Right lobe of liver (tissue), 6 donors: ENCODE measurements around the gene CDH2. TPM values are rescaled to one million over a fixed set of nuclear protein-coding genes. Genes with fewer than 3 reads are reported as not detected.

ENCODE experiments used
- ATAC-seq, 4 donors: fragments of 200-7000 bp; cut with Tn5 transposase; one replicate each; pipeline ENCODE4 v1.9.1; 2020; ENCODE audit warnings: mild to moderate bottlenecking in 4 of 4, moderate library complexity in 4 of 4
- DNase-seq, 3 donors: peaks; one replicate each; pipeline ENCODE4 v3.0.0-alpha.2; 2020
- H3K27ac ChIP-seq, 3 donors: fragments of 200-600 bp; one replicate each; pipeline ENCODE4 v1.8.0; 2022
- H3K27me3 ChIP-seq, 2 donors: fragments of 200-600 bp; one replicate each; pipeline ENCODE4 v1.8.0; 2022
- H3K36me3 ChIP-seq, 4 donors: fragments of 200-600 bp; sonication (generic) in 1 of 4; one replicate each; pipeline versions ENCODE4 v1.5.1 to v1.8.0; 2017 to 2022; ENCODE audit warnings: control low read depth in 1 of 4
- H3K4me1 ChIP-seq, 4 donors: fragments of 200-600 bp; sonication (generic) in 1 of 4; one replicate each; pipeline versions ENCODE4 v1.5.1 to v1.8.0; 2017 to 2022; ENCODE audit warnings: control low read depth in 1 of 4
- H3K4me3 ChIP-seq, 3 donors: fragments of 200-600 bp; one replicate each; pipeline ENCODE4 v1.8.0; 2022
- H3K9me3 ChIP-seq, 4 donors: fragments of 200-600 bp; sonication (generic) in 1 of 4; one replicate each; pipeline versions ENCODE4 v1.5.1 to v1.8.0; 2017 to 2022; ENCODE audit warnings: control low read depth in 1 of 4
- CTCF ChIP-seq, 4 donors: fragments of 200-600 bp in 3 of 4; fragments of 450-650 bp in 1 of 4; IDR thresholded peaks; one replicate each; pipeline versions ENCODE4 v1.5.1 to v1.8.0; 2016 to 2022; ENCODE audit warnings: antibody characterized with exemption in 4 of 4, mild to moderate bottlenecking in 2 of 4
- POLR2A ChIP-seq: fragments of 450-650 bp; IDR thresholded peaks from one replicate; pipeline ENCODE4 v1.6.1; 2017; ENCODE audit warnings: antibody characterized with exemption, mild to moderate bottlenecking
- WGBS: methylation state at CpG from one replicate; pipeline ENCODE4 v1.1.6; 2018; ENCODE audit warnings: low coverage, low lambda C conversion rate; ENCODE audit not compliant: insufficient coverage; ENCODE audit errors: missing lambda C conversion rate; 5-methylcytosine and 5-hydroxymethylcytosine counted together
- intact Hi-C, 2 donors: fragments of 100-400 bp; cut with DNase I; formaldehyde crosslinking; loops; one replicate each; pipeline versions ENCODE4 v1.11.2 to v1.14.1; 2022
- total RNA-seq, 6 experiments: library from RNA; depleted of rRNA in 2 of 6; stranded (reverse); fragments of >200 nt in 2 of 6; fragmentation: NEBNext Ultra II Directional in 3 of 6; extraction: Animal tissue kit (Norgen Biotek cat#: 25700) in 3 of 6; gene quantifications; one replicate each; pipeline versions ENCODE4 v1.1.0 to v1.2.4, GENCODE V29; 2016 to 2023
- donor health status: DM: no; HTN: yes; CAD: no.
- donor health status: DM: no; HTN: no; CAD: no.
- donor health status: DM: no; HTN: no; CAD: no.
- donor health status: DM: no; HTN: yes; CAD: no.
- donor health status: DM: no; HTN: yes; CAD: no.

The CDH2 gene
- total RNA-seq, 6 experiments from 2014 or later: 32.3 to 46.8 (median 35.8) TPM

DNA sequence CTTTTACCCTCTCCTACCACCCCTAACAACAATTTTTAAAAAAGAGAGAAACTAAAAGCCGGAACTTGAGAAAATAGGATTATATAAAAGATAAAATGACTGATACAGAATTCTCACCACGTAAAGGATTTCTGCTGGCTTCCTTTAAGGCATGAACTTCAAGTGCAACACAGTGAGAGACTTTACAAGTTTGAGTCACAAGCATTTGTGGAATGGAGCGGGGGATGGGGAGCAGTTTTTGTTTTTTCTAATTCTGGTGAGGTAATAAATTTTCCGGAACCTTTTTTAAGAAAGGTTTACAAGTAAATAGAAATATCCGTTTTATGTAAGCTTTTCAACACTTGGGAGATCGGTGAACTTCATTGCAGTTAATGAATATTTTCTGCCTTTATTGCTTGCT is 1.8 kb upstream of the CDH2 start:
- DNase-seq (no peak), ATAC-seq (no peak)
- peaks cover 0 to 8% (median under 1%) of the 10 kb centered on the region in 4 donors for H3K4me1 ChIP-seq
- H3K4me3 ChIP-seq: peak overlapping the region; percentile 74 to 85 (median 81)
- H3K27ac ChIP-seq: peak overlapping the region in 1 of 3 donors; percentile 82
- no peaks in the 10 kb centered on the region for H3K27me3 ChIP-seq
- no peak for TF ChIP-seq CTCF (IDR thresholded peaks at IDR 0.05)
- TF ChIP-seq POLR2A: no peak
- no peaks in the 10 kb centered on the region for H3K9me3 ChIP-seq
- WGBS: 44% methylated on average over 6 of the region's 6 CpGs
- H3K36me3 ChIP-seq: no peaks in the 10 kb centered on the region
- intact Hi-C loops: loop anchor here in 1 of 2 donors (10.0 kb wide), 1 partner anchor 164 kb away; no protein-coding TSS in a partner anchor

DNA sequence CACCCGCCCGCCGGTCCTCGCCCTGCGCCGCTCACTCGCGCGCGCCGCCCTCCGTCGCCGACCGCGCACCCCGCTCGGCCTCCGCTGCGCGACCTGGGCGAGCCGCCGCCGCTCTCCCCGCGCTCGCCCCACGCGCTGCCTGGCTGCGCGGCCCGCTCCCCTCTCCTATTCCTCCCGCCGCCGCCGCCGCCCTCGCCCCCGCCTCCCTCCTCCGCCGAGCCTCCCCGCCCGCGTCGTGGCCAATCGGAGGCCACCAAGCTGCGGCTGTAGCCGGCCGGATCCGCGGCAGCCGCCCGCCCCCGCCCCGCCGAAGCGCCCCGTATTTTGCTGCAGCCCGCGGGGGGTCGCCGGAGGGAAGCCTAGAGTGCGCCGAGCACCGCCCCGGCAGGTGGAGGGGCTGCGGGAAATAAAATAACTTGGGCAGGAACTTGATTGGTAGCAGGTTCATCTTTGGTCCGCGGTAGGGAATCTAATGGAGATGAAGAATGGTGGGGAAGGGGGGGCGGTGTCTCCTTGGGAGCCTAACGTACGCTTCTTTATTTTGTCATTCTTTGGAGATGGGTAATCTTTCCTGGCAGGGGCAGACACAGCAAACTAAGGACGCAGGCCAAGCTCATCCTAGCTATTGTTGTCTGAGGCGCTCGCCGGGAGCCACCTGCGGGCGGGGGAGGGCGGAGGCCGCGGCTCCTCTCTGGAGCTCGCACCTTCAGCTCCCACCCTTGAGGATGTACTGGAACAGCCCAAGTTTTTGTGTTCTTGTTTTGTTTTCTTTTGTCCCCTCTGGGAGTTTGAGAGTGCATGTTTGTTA is 1.1 kb upstream of the CDH2 start:
- WGBS: 0% methylated on average over 10 of the region's 83 CpGs
- ATAC-seq (peak; percentile 43 to 65 (median 54)), DNase-seq (peak; percentile 79 to 82 (median 79))
- peaks cover 0 to 13% (median 4%) of the 10 kb centered on the region in 4 donors for H3K4me1 ChIP-seq
- peak overlapping the region; percentile 27 to 83 (median 82) for H3K27ac ChIP-seq
- H3K27me3 ChIP-seq: no peaks in the 10 kb centered on the region
- intact Hi-C loops: loop anchor here in 1 of 2 donors (10.0 kb wide), 1 partner anchor 163 kb away; no protein-coding TSS in a partner anchor
- H3K36me3 ChIP-seq: no peaks in the 10 kb centered on the region
- no peaks in the 10 kb centered on the region for H3K9me3 ChIP-seq
- peak; percentile 11 to 37 (median 24) for TF ChIP-seq CTCF (IDR thresholded peaks at IDR 0.05)
- no peak for TF ChIP-seq POLR2A
- peak overlapping the region; percentile 74 to 85 (median 81) for H3K4me3 ChIP-seq

DNA sequence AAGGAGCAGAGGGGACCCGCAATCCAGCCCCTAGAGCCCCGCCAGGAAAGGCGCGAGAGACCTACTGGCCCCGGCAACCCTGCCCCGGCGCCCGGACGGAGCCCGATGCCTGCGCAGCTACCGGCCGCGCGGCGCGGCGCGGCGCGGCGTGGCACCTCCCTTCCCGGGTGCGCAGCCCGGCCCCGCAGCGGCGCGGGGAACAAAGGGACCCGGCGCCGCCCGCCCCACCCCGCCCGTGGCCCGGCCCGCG is 307 bp downstream of the CDH2 start:
- peak in 3 of 4 donors; percentile 0 to 37 (median 26) for ATAC-seq
- Histone ChIP-seq H3K9me3 (no peaks in the 10 kb centered on the region), H3K4me3 (peak overlapping the region; percentile 74 to 85 (median 81)), H3K27ac (peak overlapping the region; percentile 63 to 83 (median 82)), H3K36me3 (no peaks in the 10 kb centered on the region), H3K4me1 (peaks cover 0 to 23% (median 6%) of the 10 kb centered on the region in 4 donors), H3K27me3 (no peaks in the 10 kb centered on the region)
- peak in 2 of 3 donors; percentile 44 to 56 for DNase-seq
- TF ChIP-seq CTCF (IDR thresholded peaks at IDR 0.05) (no peak), POLR2A (no peak)
- 0% methylated on average over 2 of the region's 38 CpGs for WGBS
- intact Hi-C loops: loop anchor here in 1 of 2 donors (10.0 kb wide), 1 partner anchor 162 kb away; no protein-coding TSS in a partner anchor

- ATAC-seq (peak; percentile 7 to 28 (median 15)), DNase-seq (peak in 2 of 3 donors; percentile 43 to 60)
- Histone ChIP-seq H3K4me3 (peak overlapping the region; percentile 74 to 85 (median 81)), H3K27me3 (no peaks in the 10 kb centered on the region), H3K36me3 (no peaks in the 10 kb centered on the region), H3K27ac (peak overlapping the region; percentile 63 to 83 (median 82)), H3K9me3 (no peaks in the 10 kb centered on the region), H3K4me1 (peaks cover 0 to 23% (median 6%) of the 10 kb centered on the region in 4 donors)
- 0% methylated on average over 30 of the region's 44 CpGs for WGBS
- intact Hi-C loops: loop anchor here in 1 of 2 donors (10.0 kb wide), 1 partner anchor 161 kb away; no protein-coding TSS in a partner anchor
- TF ChIP-seq POLR2A (no peak), CTCF (IDR thresholded peaks at IDR 0.05) (no peak)
These were observed 816 bp downstream of the CDH2 start for GRCh38 chr18:28175930-28176697.
